Regular cardiac myocyte (primary cell): ENCODE measurements around the gene H19. TPM values are rescaled to one million over a fixed set of nuclear protein-coding genes. Genes with fewer than 3 reads are reported as not detected.

Experiments used
- total RNA-seq: library from RNA; depleted of rRNA; stranded (reverse); fragments of >200 nt; gene quantifications from 2 replicates; pipeline ENCODE4 v1.2.3, GENCODE V29; 2014

The H19 gene
- 9.2 and 52.7 TPM in 2 replicates for total RNA-seq

GRCh38 chr11:1997755-1998154 is at the start of gene H19:
H19 (minus strand) TSS chr11:1997842.

DNA sequence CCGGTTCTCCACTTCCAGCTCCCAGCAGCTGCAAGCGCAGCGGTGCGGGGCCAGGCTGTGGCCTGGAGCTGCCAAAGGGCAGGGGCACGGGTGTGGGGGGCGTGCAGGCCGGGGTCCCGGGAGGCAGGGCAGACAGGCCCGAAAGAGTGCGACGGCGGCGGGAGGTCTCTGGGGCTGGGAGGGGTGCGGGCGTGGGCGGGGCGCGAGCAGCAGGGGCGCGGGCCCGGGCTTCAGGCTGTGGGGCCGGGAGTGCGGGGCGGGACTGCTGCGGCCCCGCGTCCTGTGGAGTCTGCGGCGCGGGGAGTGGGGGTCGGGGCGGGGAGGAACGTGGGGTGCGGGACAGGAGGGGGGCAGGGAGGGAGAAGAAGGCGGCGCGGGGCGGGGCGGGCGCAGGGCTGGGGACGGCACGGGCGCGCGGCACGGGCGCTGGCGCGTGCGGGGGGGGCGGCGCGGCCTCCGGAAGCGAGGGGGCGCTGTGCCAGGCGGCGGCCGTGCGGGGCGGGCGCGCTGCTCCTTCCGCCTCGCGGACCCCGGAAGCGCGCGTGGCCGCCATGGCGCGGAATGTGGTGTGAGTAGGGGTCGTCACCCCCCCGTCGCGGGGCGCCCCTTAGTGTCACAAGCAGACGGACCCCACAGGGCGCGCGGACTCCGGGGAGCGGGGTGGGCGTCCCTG is 50.7 kb downstream of the H19 start, which contains the start of gene MRPL23:
Gene MRPL23 (plus strand): TSS at position 521 of the 673 bp plus-strand sequence. CDS start 31 bp downstream, at position 552.

Other genes with a start within 250 kb of the H19 start
- gene IFITM10, start 247.2 kb downstream of the H19 start, total RNA-seq: 1.7 and 2.8 TPM in 2 replicates
- 95.1 and 355 TPM in 2 replicates for gene CTSD, start 233.9 kb downstream of the H19 start, total RNA-seq
- gene SYT8, start 162.9 kb downstream of the H19 start, total RNA-seq: not detected in 2 replicates
- gene TNNI2, start 158.9 kb downstream of the H19 start, total RNA-seq: not detected in 2 replicates
- gene LSP1, start 144.8 kb downstream of the H19 start, total RNA-seq: 0.85 and 1.3 TPM in 2 replicates
- not detected in 2 replicates for gene PRR33, start 105.9 kb downstream of the H19 start, total RNA-seq
- gene TNNT3, start 78.1 kb downstream of the H19 start, total RNA-seq: 0.56 TPM in 1 of 2 replicates, not detected in the other
- 76.1 and 199 TPM in 2 replicates for gene MRPL23, start 50.5 kb downstream of the H19 start, total RNA-seq
- under 0.01 and 1.7 TPM in 2 replicates for gene IGF2, start 141.5 kb upstream of the H19 start, total RNA-seq
- gene INS, start 163.4 kb upstream of the H19 start, total RNA-seq: not detected in 2 replicates
- not detected in 2 replicates for gene TH, start 174.0 kb upstream of the H19 start, total RNA-seq